K562 (cell line): ENCODE measurements around the gene JMJD1C. TPM values are rescaled to one million over a fixed set of nuclear protein-coding genes. Genes with fewer than 3 reads are reported as not detected.

Experiments
- ATAC-seq: fragments of 200-7000 bp; cut with Tn5 transposase; 3 replicates; pipeline ENCODE4 v1.9.1; 2020; ENCODE audit warnings: moderate library complexity
- BruUV-seq: library from RNA; stranded (reverse); fragments of 400-500 nt; replicated peaks from 2 replicates; lab custom pipeline; 2021; lab: Mats Ljungman, UMichigan
- CTCF ChIA-PET: fragments of 300-600 bp; formaldehyde crosslinking; extraction: SDS; loops from one replicate; lab custom pipeline; 2021; ENCODE audit warnings: low intra/inter-chr PET ratio; lab: Yijun Ruan, JAX
- POLR2A ChIA-PET: fragments of 300-600, 350-650 bp; sonication (Branson Sonifier 250); formaldehyde crosslinking; extraction: SDS; loops from one replicate; lab custom pipeline; 2021; ENCODE audit warnings: antibody characterized with exemption, inconsistent platforms; lab: Yijun Ruan, JAX
- DNase-seq, 4 experiments: peaks; one replicate each; pipeline versions ENCODE4 v3.0.0 to v3.0.0-alpha.2; 2011 to 2018; ENCODE audit warnings: low spot score in 3 of 4, mixed read lengths in 3 of 4; ENCODE audit errors: extremely low read depth in 1 of 4
- FAIRE-seq: peaks from 2 replicates; lab custom pipeline; 2011; peaks lifted over from hg19 to GRCh38; lab: Jason Lieb, UNC
- H2AFZ ChIP-seq: 2 replicates; pipeline ENCODE4 v1.6.0; 2011; ENCODE audit warnings: low read depth, low read length, control low read depth, inconsistent platforms
- H3K27ac ChIP-seq: fragments of 200-600 bp; 3 replicates; pipeline ENCODE4 v1.8.0; 2011; ENCODE audit warnings: low read depth, mild to moderate bottlenecking, control low read depth, inconsistent platforms, low read length, moderate library complexity, mixed read lengths; ENCODE audit errors: extremely low read depth
- H3K27me3 ChIP-seq, 2 experiments: fragments of 300-600 bp in 1 of 2; 2 replicates in 1 of 2; 3 replicates in 1 of 2; pipeline versions ENCODE4 v1.6.0 to v1.8.0; 2011; ENCODE audit warnings: inconsistent platforms in 2 of 2, low read length in 2 of 2, mild to moderate bottlenecking in 1 of 2, mixed read lengths in 1 of 2, moderate library complexity in 1 of 2; ENCODE audit not compliant: control insufficient read depth in 2 of 2, insufficient read depth in 2 of 2
- H3K36me3 ChIP-seq: fragments of 300-600 bp; 3 replicates; pipeline ENCODE4 v1.8.0; 2011; ENCODE audit warnings: mild to moderate bottlenecking, low read length, inconsistent platforms; ENCODE audit not compliant: control insufficient read depth, insufficient read depth
- H3K4me1 ChIP-seq, 2 experiments: fragments of 200-600 bp in 1 of 2; replicated peaks in 1 of 2; 2 replicates in 1 of 2; 3 replicates in 1 of 2; pipeline versions ENCODE4 v1.5.1 to v1.8.0; 2011; ENCODE audit warnings: inconsistent platforms in 2 of 2, low read length in 2 of 2, mild to moderate bottlenecking in 1 of 2, mixed read lengths in 1 of 2, moderate library complexity in 1 of 2; ENCODE audit not compliant: control insufficient read depth in 2 of 2, insufficient read depth in 2 of 2
- H3K4me2 ChIP-seq: 2 replicates; pipeline ENCODE4 v1.6.1; 2011; ENCODE audit warnings: low read length, control low read depth, inconsistent platforms, mixed read lengths; ENCODE audit not compliant: insufficient read depth
- H3K4me3 ChIP-seq: fragments of 200-600 bp; sonication (generic), shearing (Covaris generic); 2 replicates; pipeline ENCODE4 v1.5.1; 2016; ENCODE audit warnings: control low read depth, inconsistent platforms
- H3K79me2 ChIP-seq: fragments of 200-600 bp; 3 replicates; pipeline ENCODE4 v1.8.0; 2011; ENCODE audit warnings: low read length, inconsistent platforms; ENCODE audit not compliant: control insufficient read depth, insufficient read depth
- H3K9ac ChIP-seq, 2 experiments: 2 replicates each; pipeline versions ENCODE4 v1.6.0 to v1.6.1; 2011; ENCODE audit warnings: low read depth in 2 of 2, low read length in 2 of 2, control low read depth in 1 of 2, inconsistent platforms in 1 of 2, mild to moderate bottlenecking in 1 of 2, mixed read lengths in 1 of 2; ENCODE audit not compliant: insufficient read depth in 1 of 2
- H3K9me1 ChIP-seq: one replicate; pipeline ENCODE4 v1.6.0; 2011; ENCODE audit warnings: inconsistent platforms, mild to moderate bottlenecking, low read length, moderate library complexity; ENCODE audit not compliant: control insufficient read depth, insufficient read depth
- H3K9me3 ChIP-seq: replicated peaks from 2 replicates; pipeline ENCODE4 v1.5.1; 2011; ENCODE audit warnings: low read depth, low read length, inconsistent platforms; ENCODE audit not compliant: control insufficient read depth, insufficient read depth
- H4K20me1 ChIP-seq: replicated peaks from 2 replicates; pipeline ENCODE4 v1.6.1; 2011; ENCODE audit warnings: low read length, inconsistent platforms, mixed read lengths; ENCODE audit not compliant: control insufficient read depth, insufficient read depth
- BCL6 ChIP-seq: fragments of 250-450 bp; sonication (Bioruptor Pico); IDR thresholded peaks from 2 replicates; pipeline ENCODE4 v1.4.0; 2020
- CBFA2T2 ChIP-seq: fragments of 450-650 bp; conservative IDR thresholded peaks from 2 replicates; pipeline ENCODE4 v1.6.1; 2017; ENCODE audit warnings: mild to moderate bottlenecking
- CHAMP1 ChIP-seq: fragments of 450-650 bp; IDR thresholded peaks from 2 replicates; pipeline ENCODE4 v1.6.1; 2016; ENCODE audit warnings: mild to moderate bottlenecking
- DACH1 ChIP-seq: fragments of 450-650 bp; IDR thresholded peaks from 2 replicates; pipeline ENCODE4 v1.6.1; 2018; ENCODE audit not compliant: partially characterized antibody
- HMG20A ChIP-seq: fragments of 450-650 bp; formaldehyde crosslinking; conservative IDR thresholded peaks from 2 replicates; pipeline ENCODE4 v1.4.0; 2020; ENCODE audit warnings: mild to moderate bottlenecking, mixed read lengths
- KLF13 ChIP-seq: fragments of 450-650 bp; IDR thresholded peaks from 2 replicates; pipeline ENCODE4 v1.6.1; 2016; ENCODE audit warnings: missing genetic modification characterization, low read depth, mild to moderate bottlenecking, missing compliant biosample characterization, moderate library complexity, borderline replicate concordance
- L3MBTL2 ChIP-seq: fragments of 450-650 bp; IDR thresholded peaks from 2 replicates; pipeline ENCODE4 v1.6.1; 2016; ENCODE audit warnings: mild to moderate bottlenecking, moderate library complexity
- MEIS2 ChIP-seq: fragments of 450-650 bp; IDR thresholded peaks from 2 replicates; pipeline ENCODE4 v1.6.1; 2014; ENCODE audit warnings: mild to moderate bottlenecking; ENCODE audit not compliant: partially characterized antibody
- MITF ChIP-seq: IDR thresholded peaks from 2 replicates; pipeline ENCODE4 v1.6.1; 2014; ENCODE audit warnings: antibody characterized with exemption
- NFIX ChIP-seq: fragments of 250-450 bp; sonication (Bioruptor Pico); IDR thresholded peaks from 2 replicates; pipeline ENCODE4 v1.4.0; 2020; ENCODE audit warnings: low read depth, mild to moderate bottlenecking, moderate library complexity
- NR1H2 ChIP-seq: sonication (generic); formaldehyde crosslinking; IDR thresholded peaks from 2 replicates; pipeline ENCODE4 v1.4.0; 2020; ENCODE audit warnings: mild to moderate bottlenecking, missing genetic modification reagents
- POLR2AphosphoS2 ChIP-seq: IDR thresholded peaks from 2 replicates; pipeline ENCODE4 v1.6.1; 2012; ENCODE audit warnings: low read length, improper control_type of control experiment
- PTRF ChIP-seq: fragments of 450-650 bp; IDR thresholded peaks from 2 replicates; pipeline ENCODE4 v1.6.1; 2016; ENCODE audit warnings: mild to moderate bottlenecking, missing genetic modification characterization, missing compliant biosample characterization
- SREBF1 ChIP-seq: fragments of 150-350 bp; IDR thresholded peaks from 2 replicates; pipeline ENCODE4 v1.6.1; 2014; ENCODE audit warnings: antibody characterized with exemption, low read depth, low read length, borderline replicate concordance
- YY1 ChIP-seq, 3 experiments: IDR thresholded peaks; 2 replicates each; pipeline ENCODE4 v1.6.1; 2011; ENCODE audit warnings: low read length in 2 of 3, mild to moderate bottlenecking in 2 of 3, moderate library complexity in 2 of 3, borderline replicate concordance in 1 of 3, control low read depth in 1 of 3, low read depth in 1 of 3; ENCODE audit not compliant: insufficient read depth in 3 of 3, insufficient replicate concordance in 2 of 3, control insufficient read depth in 1 of 3, insufficient read length in 1 of 3; ENCODE audit errors: extremely low read depth in 1 of 3
- ZFP36 ChIP-seq: fragments of 150-350 bp; IDR thresholded peaks from 2 replicates; pipeline ENCODE4 v1.6.1; 2018; ENCODE audit warnings: low read length, low read depth; ENCODE audit not compliant: partially characterized antibody
- ZNF224 ChIP-seq: sonication (generic); formaldehyde crosslinking; IDR thresholded peaks from 2 replicates; pipeline ENCODE4 v1.8.0; 2022; ENCODE audit warnings: mild to moderate bottlenecking, missing genetic modification reagents
- ZNF551 ChIP-seq: fragments of 250-450 bp; sonication (Bioruptor Pico); IDR thresholded peaks from 2 replicates; pipeline ENCODE4 v1.5.0; 2021; ENCODE audit warnings: mild to moderate bottlenecking, moderate library complexity
- in situ Hi-C: fragments of 300-500 bp; cut with MboI; formaldehyde crosslinking; loops from 4 replicates; pipeline ENCODE4 v1.15.0; 2018; ENCODE audit warnings: inconsistent platforms, mixed read lengths
- intact Hi-C: fragments of 100-400 bp; cut with micrococcal nuclease; formaldehyde crosslinking; loops from 2 replicates; pipeline ENCODE4 v1.14.2; 2022
- polyA plus RNA-seq, 8 experiments: library from polyadenylated mRNA; depleted of rRNA in 4 of 8; stranded (reverse) in 5 of 8; unstranded in 3 of 8; fragments of >200 nt; fragmentation: Nextera tagmentation in 2 of 8; fragmentation: Illumina TruSeq in 1 of 8; extraction: Ambion mirVana in 2 of 8; extraction: Trizol in 1 of 8; gene quantifications; 2 replicates each; pipeline versions ENCODE4 v1.2.1 to v1.2.3, GENCODE V29; 2011 to 2014; ENCODE audit warnings: inconsistent platforms in 1 of 8, missing spikeins in 1 of 8
- total RNA-seq, 7 experiments: library from RNA; depleted of rRNA in 6 of 7; stranded (reverse); fragments of >200 nt in 6 of 7; fragmentation: Illumina TruSeq in 2 of 7; extraction: Trizol in 2 of 7; gene quantifications; 2 replicates each; pipeline versions ENCODE4 v1.2.1 to v1.2.3, GENCODE V29; 2011 to 2021; ENCODE audit warnings: low replicate concordance in 1 of 7

JMJD1C gene
- total and polyA plus RNA-seq, 9 of the 15 experiments (the other 6 are each of a cell fraction or from before 2014, with no cell fraction given): 25.3 to 68.0 (median 47.2) TPM

GRCh38 chr10:63265222-63265617, 200.6 kb downstream of the JMJD1C start (continued):
- TF ChIP-seq MITF (no peak), BCL6 (CRISPR knock-in tag) (no peak), CHAMP1 (peak; percentile 55; the same call in 1 of the 2 replicates), POLR2AphosphoS2 (0 out of 2 replicates have a peak, but pooled peaks have one; percentile 56)

- H3K9ac ChIP-seq: peak overlapping the region in 1 of 2 experiments; percentile 39; a peak in 2 of 4 replicates
- H3K79me2 ChIP-seq: peaks cover 99% of the 10 kb centered on the region
- no peaks in the 10 kb centered on the region for H4K20me1 ChIP-seq
- H3K4me2 ChIP-seq: peak overlapping the region; percentile 76
- H2AFZ ChIP-seq: no peak overlapping the region
- no peaks in the 10 kb centered on the region for H3K27me3 ChIP-seq
- ATAC-seq: no peak
- H3K36me3 ChIP-seq: peaks cover 23% of the 10 kb centered on the region; the same call in 2 of the 3 replicates
- no peaks in the 10 kb centered on the region for H3K9me3 ChIP-seq
- H3K9me1 ChIP-seq: no peaks in the 10 kb centered on the region
- POLR2A ChIA-PET: interaction anchor here (1.0 to 5.6 kb wide), 4 partner anchors 8 to 364 kb away, joined by 3 to 33 read pairs (median 6); no protein-coding TSS in a partner anchor
- no TSS peak for BruUV-seq
- peaks cover under 1 to 4% of the 10 kb centered on the region in 2 experiments; a peak in 3 of 5 replicates for H3K4me1 ChIP-seq
- in situ Hi-C loops: no loop called here
- peak overlapping the region; percentile 78; the same call in 2 of the 3 replicates for H3K27ac ChIP-seq
- no peak for DNase-seq
- CTCF ChIA-PET: no interaction called here
- intact Hi-C loops: loop anchor here (5.0 kb wide), 2 partner anchors 258 to 1497 kb away; partner anchors contain the start of gene REEP3
- no peak for FAIRE-seq
- H3K4me3 ChIP-seq: peak overlapping the region; percentile 53
- TF ChIP-seq ZNF224 (CRISPR knock-in tag) (no peak), PTRF (tag) (no peak), MEIS2 (peak; percentile 16), ZFP36 (no peak), ZNF551 (no peak), NFIX (CRISPR knock-in tag) (no peak), HMG20A (CRISPR knock-in tag) (no peak), DACH1 (no peak), SREBF1 (no peak), KLF13 (tag) (no peak), NR1H2 (CRISPR knock-in tag) (no peak), L3MBTL2 (no peak; the same call in 1 of the 2 replicates), CBFA2T2 (no peak), YY1 (IDR thresholded peaks at IDR 0.05; ENCODE audit: borderline replicate concordance in 1 of 3, control insufficient read depth in 1 of 3, extremely low read depth in 1 of 3, insufficient read depth in 3 of 3, insufficient read length in 1 of 3, insufficient replicate concordance in 2 of 3, low read depth in 1 of 3, low read length in 2 of 3) (no peak)
Observed at GRCh38 chr10:63264617-63265221, 201.1 kb downstream of the JMJD1C start.
